CD4-positive, alpha-beta T cell treated with Interleukin-17A for 4 hours (primary cell): Measurements from ENCODE around the gene B3GNT8.
"Not testable (repeated sequence)": the region's sequence is repeated elsewhere in the genome, so short reads cannot be mapped to it uniquely, and the experiment has no call there.

ENCODE experiments used
- DNase-seq: peaks from one replicate; pipeline ENCODE4 v3.0.0-alpha.2; 2020; ENCODE audit warnings: mixed read lengths

Gene B3GNT8

DNA sequence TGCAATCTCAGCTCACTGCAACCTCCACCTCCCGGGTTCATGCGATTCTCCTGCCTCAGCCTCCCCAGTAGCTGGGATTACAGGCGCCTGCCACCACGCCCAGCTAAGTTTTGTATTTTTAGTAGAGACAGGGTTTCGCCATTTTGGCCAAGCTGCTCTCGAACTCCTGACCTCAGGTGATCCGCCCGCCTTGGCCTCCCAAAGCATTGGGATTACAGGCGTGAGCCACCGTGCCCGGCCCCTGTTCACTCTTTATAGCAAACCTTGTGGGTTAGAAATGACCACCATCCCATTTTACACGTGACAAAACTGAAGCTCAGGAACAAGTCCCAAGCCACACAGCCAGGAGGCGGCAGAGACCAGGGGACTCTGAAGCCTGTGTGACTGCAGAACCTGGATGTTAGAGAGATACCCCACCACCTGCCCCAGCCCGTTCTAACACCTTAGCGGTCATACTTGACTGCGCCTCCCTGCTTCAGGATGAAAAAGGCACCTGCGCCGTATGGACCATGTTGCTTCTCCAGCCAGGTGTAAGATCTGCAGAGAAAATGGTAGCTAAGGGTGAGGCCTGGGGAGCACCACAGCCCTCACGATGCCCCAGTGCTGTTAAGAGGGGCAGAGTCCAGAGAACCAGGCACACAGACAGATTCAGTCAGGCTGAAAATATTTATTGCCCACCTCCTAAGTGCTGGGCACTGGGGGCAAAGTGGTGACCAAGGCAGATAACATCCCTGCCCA, 8.9 kb upstream of the B3GNT8 start:
- DNase-seq, result no peak

DNA sequence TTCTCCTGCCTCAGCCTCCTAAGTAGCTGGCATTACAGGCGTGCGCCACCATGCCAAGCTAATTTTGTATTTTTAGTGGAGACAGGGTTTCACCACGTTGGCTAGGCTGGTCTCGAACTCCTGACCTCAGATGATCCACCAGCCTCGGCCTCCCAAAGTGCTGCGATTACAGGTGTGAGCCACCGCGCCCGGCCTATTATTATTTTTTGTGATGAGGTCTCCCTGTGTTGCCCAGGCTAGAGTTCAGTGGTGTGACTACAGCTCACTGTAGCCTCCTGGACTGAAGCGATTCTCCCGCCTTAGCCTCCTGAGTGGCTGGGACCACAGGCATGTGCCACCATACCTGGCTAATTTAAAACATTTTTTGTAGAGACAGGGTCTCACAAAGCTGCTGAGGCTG, 8.2 kb upstream of the B3GNT8 start:
- DNase-seq, result not testable (repeated sequence)

DNA sequence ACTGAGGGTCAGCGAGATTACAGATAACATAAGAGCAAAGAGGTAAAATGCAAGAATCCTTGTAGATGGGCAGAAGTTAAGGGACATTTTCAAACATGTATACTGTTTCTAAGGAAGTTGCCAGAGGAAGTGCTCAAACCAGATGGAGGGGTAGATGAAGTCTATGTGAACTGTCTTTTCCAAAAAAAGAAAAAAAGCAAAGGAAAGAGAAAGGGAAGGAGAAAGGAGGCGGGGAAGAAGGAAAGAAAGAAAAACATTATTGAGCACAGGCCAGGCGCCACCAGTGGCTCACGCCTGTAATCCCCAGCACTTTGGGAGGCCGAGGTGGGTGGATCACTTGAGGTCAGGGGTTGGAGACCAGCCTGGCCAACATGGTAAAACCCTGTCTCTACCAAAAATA, 7.3 kb upstream of the B3GNT8 start:
- DNase-seq, result no peak

DNA sequence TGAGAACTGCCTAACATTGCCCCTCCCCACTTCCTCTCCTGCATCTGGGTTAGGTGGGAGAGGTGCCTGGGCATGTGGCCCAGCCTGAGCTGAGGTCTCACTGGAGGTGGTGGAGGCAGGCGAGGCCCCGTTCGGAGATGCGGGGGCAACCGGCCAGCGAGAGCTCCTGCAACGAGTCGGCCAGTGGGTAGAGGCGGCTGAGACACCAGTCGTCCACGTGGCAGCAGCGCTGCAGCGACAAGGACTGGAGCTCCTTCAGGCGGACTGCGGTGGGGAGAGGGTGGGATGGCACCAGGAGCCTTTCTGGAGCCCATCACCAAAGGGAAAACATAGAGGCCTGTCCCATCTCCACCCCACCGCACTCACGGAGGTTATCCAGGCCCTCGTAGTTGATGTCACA, 6.0 kb upstream of the B3GNT8 start:
- no peak for DNase-seq

DNA sequence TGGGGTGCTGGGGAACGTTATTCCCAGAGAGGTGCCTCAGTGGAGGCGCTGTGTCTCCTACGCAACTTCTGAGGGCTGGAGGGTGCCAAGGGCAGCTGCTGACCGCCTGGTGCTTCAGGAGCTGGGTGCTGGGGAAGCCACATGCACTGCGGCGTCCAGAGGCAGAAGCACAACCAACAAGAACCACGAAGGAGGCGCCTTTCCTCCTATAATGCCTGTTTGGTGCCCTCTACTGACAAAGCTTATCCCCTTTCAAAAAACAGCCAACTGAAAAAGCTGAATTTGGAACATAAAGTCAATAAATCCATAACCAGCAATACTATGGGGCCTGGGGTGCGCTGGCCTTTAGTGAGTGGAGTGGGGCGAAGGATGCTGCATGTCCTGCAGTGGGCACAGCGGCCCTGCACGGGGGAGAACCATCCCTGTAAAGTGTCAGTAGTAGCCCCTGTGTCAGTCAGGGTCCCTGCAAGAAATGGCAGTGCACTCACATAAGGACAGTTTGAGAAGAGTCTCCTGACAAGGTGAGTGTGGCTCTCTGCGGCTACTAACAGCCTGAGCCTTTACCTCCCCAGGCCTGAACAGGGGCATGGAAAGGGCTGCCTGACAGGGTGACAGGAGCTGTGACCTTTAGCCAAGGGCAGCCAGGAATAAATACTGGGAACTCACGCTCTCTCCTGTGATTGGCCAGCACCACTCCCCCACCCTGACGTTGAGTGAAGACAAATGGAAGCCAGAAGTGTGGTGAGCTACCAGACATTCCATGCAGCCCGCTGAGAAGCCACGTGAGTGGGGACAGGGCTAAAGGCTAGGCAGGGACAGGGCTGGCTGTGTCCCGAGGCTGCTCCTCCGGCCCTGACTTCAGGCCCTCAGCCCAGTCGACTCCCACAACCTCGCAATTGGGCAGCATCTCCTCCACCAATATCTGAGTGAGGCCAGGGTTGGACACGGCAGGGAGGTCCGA, 4.5 kb upstream of the B3GNT8 start:
- no peak for DNase-seq

DNA sequence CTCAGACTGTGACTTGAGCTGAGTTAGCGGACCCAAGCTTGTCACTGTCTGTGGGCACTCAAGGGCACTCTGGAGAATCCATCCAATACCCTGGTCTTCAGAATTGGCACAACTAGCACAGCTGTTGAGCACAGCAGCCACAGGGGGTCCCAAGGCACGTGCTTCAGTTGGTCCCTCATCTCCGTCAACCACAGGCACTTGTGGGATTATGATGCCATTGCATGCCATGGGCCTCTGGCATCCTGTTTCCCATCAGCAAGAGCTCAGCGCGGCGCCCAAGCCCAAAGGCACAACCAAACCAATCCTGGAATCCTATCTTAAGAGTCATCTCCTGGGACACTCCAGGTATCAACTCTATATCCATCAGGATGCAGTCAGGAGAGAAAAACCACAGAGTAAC, 3.7 kb upstream of the B3GNT8 start:
- no peak for DNase-seq

DNA sequence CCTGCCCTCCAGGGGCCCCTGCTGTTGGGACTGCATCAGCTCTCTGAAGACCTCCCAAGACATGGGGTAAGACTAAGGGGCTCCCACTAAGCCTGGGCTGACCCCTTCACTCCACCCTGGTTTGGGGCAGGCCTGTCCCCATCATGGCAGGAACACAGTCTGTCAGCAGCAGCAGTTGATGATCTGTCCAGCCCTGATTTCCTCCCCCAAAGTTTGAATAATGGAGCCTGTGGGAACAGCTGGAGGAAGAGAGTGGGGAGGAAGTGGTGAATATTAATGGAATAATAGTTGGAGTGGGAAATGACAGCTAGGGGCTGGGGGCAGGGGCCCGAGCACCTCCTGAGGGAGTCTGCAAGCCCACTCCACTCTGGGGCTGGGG, 1.3 kb upstream of the B3GNT8 start:
- DNase-seq, result no peak

DNA sequence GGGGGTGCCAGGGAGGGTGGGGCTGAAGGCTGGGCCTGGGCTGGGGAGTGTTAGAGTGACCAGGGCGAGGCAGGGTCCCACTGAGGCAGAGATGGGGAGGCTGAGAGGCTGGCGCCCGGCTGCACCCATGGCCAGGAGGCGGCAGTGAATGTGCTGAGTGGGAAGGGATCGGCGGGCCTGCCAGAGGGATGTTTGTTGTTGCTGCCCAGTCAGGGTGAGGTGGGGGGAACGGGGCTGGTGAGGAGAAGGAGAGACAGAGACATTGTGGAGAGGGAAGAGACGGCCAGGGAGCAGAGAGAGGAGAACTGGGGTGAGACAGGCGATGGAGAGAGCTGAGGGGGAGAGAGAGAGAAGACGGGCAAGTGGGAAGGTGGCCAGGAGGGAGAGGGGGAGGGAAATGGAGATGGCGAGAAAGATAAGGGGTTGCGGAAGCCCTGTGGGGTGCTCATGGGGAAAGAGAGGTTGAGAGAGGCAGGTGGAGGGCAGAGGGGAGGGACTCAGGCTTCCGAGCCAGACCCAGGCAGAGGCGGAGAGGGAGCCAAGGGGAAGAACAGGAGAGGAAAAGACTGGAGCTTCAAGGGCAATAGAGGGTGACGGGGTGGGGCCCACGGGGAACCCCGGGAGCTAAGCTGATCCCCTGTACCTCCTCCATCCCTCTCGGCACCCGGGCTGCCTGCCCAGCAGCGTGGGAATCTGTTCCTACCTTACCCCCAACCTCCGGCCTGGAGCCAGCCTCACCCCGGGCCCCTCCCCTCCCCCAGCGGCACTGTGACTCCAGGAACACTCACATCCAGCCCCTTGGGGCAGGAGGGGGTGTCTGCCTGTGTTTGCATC, 690 bp upstream of the B3GNT8 start:
- peak; percentile 52 for DNase-seq

DNA sequence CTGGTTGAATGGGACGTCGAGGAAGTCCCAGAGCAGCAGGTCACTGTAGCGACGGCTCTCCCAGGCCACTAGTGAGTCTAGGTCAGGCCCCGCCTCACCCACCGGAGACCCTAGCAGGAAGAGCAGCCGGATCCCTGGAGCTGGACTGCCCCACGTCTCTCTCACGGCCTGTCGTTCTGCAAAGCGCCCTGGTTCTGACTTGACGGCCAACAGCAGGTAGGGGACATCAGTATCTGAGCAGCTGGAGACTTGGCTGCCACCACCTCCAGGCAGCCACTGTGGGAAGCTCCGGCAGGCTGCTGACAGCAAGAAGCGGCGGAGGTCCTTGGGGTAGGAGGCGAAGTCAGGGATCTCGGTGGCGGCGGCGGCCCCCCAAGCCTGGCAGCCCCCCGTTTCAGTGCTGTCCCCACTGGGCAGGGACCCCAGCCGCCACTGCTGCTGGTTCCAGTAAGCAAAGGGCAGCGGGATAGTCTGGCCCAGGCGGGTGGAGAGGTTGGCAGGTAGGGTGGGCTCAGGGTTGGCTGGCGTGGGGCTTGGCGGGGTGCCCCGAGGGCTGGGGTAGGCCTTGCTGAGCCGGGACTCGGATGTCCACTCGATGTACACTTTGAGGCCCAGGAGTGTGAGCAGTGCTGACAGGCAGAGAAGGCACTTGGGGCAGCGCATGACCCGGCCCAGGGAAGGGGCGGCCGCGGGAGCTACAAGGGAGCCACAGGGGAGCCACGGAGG, 895 bp downstream of the B3GNT8 start:
- DNase-seq, result no peak

DNA sequence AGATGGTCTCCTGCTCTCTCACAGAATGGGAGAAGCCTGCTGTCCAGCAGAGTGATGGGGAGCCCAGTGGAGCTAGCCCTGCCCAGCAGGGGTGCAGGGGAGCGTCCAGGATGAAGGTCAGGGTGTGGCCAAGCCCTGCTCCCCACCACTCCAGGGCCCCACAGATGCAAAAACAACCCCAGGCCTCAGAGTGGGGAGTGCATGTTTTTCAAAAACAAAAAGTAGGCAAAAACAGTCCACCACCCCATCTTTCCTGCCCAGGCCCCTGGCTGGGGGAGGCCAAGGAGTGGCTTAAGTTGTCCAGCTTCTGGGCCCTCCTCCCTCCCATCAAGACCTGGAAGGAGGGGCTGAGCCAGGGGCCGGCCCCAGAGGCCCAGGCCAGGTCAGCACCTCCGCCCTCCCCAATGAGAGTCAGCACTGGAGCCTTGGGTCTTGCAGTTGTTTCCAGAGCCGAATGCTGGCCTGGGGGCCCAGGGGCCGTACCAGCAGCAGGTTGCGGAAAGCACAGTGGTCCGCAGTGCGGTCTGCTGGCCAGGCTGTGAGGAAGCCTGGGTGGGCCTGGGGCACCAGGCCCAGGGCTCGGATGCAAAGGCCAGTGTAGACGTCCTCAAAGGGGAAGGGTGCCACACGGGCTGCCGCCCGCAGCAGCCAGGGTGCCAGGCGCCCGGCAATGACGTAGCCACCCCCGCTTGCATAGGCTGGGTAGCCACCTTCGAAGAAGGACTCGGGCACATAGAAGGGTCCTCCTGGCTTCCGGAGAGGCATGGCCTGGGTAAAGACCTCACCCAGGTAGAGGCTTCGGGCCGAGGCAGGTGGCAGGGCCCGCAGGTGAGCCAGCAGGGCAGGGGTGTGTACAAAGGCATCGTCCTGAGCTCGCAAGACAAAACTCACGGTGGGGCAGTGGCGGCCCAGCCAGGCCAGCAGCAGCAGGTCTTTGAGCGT, 1.7 kb downstream of the B3GNT8 start:
- DNase-seq, result no peak

DNA sequence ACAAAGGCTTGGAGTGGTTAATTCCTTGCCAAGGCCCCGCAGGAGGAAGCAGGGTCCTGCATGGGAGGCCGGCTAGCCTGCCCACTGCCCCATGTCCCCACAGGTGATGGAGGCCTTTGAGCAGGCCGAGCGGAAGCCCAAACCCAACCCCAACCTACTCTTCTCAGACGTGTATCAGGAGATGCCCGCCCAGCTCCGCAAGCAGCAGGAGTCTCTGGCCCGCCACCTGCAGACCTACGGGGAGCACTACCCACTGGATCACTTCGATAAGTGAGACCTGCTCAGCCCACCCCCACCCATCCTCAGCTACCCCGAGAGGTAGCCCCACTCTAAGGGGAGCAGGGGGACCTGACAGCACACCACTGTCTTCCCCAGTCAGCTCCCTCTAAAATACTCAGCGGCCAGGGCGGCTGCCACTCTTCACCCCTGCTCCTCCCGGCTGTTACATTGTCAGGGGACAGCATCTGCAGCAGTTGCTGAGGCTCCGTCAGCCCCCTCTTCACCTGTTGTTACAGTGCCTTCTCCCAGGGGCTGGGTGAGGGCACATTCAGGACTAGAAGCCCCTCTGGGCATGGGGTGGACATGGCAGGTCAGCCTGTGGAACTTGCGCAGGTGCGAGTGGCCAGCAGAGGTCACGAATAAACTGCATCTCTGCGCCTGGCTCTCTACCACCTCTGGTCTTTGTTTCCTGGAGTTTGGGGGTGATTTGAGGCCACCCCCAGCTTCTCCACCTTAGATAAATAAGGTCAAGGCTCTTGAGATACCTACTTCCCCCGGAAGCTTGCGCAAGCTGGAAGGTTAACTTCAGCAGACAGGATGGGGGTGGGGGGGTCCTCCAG, 2.6 kb downstream of the B3GNT8 start:
- DNase-seq, result no peak

DNA sequence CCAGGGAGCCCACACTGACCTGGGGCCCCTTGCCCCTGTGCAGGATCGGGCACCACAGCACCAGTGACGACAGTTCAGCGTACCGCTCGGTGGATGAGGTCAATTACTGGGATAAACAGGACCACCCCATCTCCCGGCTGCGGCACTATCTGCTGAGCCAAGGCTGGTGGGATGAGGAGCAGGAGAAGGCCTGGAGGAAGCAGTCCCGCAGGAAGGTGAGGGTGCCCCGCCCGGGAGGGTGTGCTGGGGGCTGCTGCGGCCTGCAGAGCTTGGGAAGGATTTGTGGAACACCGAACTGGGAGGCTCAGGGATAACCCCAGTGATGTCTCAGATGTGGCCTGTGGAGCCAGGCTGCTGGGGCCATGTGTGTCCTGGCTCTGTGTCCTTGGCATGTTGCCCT, 4.2 kb downstream of the B3GNT8 start:
- no peak for DNase-seq

DNA sequence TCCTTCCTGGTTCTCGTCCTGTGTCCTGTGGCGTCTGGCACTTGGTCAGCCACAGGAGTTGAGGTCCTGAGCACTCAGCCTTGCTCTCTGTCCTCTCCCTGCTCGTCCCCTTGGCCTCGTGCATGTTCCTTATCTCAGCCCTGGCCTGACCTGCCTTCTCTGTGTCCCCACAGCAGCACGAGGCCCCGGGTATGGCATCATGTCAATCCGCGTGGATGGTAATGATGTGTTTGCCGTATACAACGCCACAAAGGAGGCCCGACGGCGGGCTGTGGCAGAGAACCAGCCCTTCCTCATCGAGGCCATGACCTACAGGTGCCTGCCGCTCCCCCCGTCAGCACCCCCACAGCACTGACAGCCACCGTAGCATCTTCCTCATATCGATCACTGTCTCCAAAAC, 4.7 kb downstream of the B3GNT8 start:
- DNase-seq, result no peak

DNA sequence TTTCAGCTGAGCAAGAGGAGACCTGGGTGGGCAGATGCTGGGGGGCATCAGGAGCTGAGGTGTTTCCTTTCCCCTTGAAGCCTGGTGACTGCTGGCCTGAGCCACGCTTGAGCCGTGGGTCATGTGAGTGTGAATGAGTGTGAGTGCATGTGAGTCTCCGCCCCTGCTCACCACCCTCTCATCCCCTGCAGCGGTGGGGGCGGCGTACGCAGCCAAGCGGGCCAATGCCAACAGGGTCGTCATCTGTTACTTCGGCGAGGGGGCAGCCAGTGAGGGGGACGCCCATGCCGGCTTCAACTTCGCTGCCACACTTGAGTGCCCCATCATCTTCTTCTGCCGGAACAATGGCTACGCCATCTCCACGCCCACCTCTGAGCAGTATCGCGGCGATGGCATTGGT, 5.2 kb downstream of the B3GNT8 start:
- no peak for DNase-seq

DNA sequence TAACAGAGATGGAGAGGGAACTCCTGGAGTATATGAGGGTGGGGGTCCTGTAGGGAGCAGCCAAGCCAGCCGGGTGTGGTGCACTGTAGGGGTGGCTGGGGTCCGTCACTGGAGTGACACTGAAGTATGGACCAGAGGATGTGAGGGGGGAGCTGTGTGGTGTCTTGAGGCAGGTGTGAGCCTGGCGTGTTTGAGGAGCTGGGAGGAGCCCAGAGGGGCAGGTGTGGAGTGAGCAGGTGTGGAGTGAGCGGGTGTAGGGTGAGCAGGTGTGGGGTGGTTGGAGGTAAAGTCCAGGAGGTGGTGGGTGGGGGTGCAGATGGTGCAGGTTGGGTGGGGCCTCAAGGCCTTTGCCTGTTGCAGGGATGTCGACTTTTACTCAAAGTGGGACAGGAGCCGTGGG, 5.9 kb downstream of the B3GNT8 start:
- no peak for DNase-seq

DNA sequence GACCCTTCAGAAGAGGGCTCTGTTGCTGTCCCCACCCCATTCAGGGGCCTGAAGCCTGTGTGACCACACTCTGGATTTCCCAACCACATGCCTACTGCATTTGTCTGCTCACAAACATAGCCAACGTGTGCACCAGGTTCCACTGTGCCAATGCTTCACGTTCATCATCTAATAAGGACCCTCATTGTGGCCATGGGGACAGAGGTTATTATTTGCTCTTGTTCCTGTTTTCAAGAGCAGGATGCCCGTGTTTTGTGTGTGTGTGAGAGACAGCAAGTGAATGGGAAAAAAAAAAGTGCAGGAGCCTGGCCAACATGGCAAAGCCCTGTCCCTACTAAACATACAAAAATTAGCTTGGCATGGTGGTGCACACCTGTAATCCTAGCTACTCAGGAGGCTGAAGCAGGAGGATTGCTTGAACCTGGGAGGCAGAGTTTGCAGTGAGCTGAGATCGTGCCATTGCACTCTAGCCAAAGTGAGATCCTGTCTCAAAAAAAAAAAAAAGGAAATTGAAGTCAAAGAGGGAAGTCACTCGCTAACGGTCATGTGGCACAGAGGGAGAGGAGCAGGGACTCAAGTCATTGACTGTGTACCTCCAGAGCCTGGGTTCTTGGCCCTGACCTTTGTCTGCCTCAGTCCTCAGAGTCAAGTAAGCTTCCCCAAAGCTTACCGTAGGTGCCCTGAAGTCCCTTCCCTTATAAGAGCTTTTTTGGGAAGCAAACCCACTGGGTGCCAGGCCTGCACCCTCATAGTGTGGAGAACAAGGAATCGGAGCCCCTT, 6.9 kb downstream of the B3GNT8 start:
- no peak for DNase-seq

DNA sequence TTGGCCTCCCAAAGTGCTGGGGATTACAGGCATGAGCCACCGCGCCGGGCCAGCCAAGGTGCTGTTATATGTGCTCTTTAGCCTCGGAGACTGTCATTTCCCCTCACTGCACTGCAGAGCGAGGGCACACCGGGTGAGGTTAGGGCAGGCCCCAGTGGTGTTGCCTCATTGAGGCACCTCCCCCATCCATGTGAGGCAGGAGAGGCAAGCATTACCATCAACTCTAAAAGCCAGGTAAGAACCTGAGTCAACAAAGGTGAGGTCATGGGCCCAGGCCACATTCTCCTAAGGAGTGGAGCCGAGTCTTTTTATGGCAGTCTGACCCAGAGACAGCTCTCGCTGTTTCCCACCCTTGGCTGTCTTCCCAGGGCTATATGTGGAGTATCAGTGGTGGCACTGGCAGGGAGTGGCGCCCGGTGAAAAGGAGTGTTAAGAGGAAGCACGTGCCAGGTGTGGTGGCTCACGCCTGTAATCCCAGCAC, 10.9 kb downstream of the B3GNT8 start:
- DNase-seq, result no peak

DNA sequence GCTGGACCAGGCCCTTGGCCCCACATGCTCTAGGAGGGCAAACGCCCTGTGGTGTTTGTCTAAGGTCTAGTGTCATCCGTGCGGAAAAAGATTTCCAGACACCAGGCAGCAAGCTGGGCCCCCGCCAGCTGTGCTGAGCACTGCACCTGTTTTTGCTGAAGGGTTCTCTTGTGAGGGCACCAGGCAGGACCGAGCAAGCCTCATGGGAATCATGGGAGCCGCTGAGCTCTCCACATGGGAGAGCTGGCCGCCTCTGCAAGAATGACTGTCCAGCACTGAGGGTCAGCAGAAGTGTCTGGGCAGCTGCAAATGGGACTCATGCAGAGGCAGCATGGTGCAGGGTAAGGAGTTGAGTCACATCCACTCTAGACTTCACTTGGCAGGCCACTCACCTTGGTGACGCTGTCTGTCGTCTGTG, 12.0 kb downstream of the B3GNT8 start:
- no peak for DNase-seq

DNA sequence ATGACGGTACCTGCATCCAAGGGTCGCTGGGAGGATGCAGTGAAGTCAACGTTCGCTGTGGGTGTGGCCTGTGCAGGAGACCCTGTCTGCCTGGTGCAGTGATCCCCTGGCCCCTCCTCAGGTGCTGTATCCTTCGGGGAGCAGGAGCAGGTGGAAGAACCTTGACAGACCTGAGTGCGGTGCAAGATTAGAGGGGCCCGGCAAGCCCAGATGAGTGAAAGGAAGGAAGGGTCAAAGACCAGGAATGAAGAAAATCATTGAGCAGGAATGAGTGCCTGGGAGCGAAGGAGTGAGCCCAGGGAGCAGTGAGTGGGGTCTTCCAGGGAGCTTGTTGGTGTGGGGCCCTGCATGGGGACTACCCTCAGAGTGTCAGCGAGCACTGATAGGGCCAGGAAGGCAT, 12.7 kb downstream of the B3GNT8 start:
- no peak for DNase-seq

DNA sequence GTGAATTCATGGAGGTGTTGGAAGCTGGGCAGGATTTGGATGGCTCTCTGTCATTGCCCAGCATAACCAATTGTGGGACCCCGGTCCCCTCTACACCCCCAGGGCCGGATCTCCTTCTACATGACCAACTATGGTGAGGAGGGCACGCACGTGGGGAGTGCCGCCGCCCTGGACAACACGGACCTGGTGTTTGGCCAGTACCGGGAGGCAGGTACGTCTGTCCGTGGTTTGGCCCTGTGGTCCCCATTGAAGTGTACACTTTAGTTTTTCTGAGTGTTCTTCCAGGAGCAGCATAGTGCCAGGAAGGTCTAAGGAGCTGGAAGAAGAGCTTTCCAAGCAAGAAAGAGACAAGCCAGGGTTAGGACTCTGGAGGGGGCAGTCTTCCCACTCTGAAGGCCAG, 13.2 kb downstream of the B3GNT8 start:
- no peak for DNase-seq
